KMS-11 (cell line): ENCODE data around the gene LPP.

Source experiments
- H2AFZ ChIP-seq: fragments of 200-600 bp; sonication (generic); 2 replicates; pipeline ENCODE4 v1.6.1; 2016; ENCODE audit warnings: antibody characterized with exemption, mixed run types, low read depth
- H3K27ac ChIP-seq: fragments of 200-600 bp; sonication (generic); 2 replicates; pipeline ENCODE4 v1.6.1; 2016; ENCODE audit warnings: mild to moderate bottlenecking, mixed run types
- H3K27me3 ChIP-seq: fragments of 200-600 bp; sonication (generic); 2 replicates; pipeline ENCODE4 v1.6.1; 2017; ENCODE audit warnings: mild to moderate bottlenecking, low read depth, mixed run types, moderate library complexity; ENCODE audit not compliant: insufficient read depth
- H3K36me3 ChIP-seq: fragments of 200-600 bp; sonication (generic); 2 replicates; pipeline ENCODE4 v1.6.1; 2017; ENCODE audit warnings: mild to moderate bottlenecking, mixed run types; ENCODE audit not compliant: insufficient read depth
- H3K4me1 ChIP-seq: fragments of 200-600 bp; sonication (generic); 2 replicates; pipeline ENCODE4 v1.6.1; 2016; ENCODE audit warnings: mild to moderate bottlenecking, low read depth, mixed run types; ENCODE audit not compliant: poor library complexity, severe bottlenecking
- H3K4me2 ChIP-seq: fragments of 200-600 bp; sonication (generic); 2 replicates; pipeline ENCODE4 v1.7.0; 2016; ENCODE audit warnings: mild to moderate bottlenecking, mixed run types
- H3K4me3 ChIP-seq: fragments of 200-600 bp; sonication (generic); IDR thresholded peaks from 2 replicates; pipeline ENCODE4 v1.6.1; 2017; ENCODE audit warnings: low read depth, low read length, mixed read lengths; ENCODE audit not compliant: insufficient read depth
- H3K79me2 ChIP-seq: fragments of 200-600 bp; sonication (generic); 2 replicates; pipeline ENCODE4 v1.6.1; 2016; ENCODE audit warnings: low read depth, mixed run types; ENCODE audit not compliant: insufficient read depth
- H3K9ac ChIP-seq: fragments of 200-600 bp; sonication (generic); 2 replicates; pipeline ENCODE4 v1.6.1; 2016; ENCODE audit warnings: mild to moderate bottlenecking, mixed run types
- H4K20me1 ChIP-seq: fragments of 200-600 bp; sonication (generic); 2 replicates; pipeline ENCODE4 v1.6.1; 2016; ENCODE audit warnings: mild to moderate bottlenecking, mixed run types; ENCODE audit not compliant: insufficient read depth
- TF ChIP-seq, protein P1 (sequence below): fragments of 200-600 bp; sonication (generic); conservative IDR thresholded peaks from 2 replicates; pipeline ENCODE4 v1.6.1; 2017; ENCODE audit warnings: low read depth, mild to moderate bottlenecking, antibody characterized with exemption, low read length, moderate library complexity, mixed read lengths

Gene LPP

DNA sequence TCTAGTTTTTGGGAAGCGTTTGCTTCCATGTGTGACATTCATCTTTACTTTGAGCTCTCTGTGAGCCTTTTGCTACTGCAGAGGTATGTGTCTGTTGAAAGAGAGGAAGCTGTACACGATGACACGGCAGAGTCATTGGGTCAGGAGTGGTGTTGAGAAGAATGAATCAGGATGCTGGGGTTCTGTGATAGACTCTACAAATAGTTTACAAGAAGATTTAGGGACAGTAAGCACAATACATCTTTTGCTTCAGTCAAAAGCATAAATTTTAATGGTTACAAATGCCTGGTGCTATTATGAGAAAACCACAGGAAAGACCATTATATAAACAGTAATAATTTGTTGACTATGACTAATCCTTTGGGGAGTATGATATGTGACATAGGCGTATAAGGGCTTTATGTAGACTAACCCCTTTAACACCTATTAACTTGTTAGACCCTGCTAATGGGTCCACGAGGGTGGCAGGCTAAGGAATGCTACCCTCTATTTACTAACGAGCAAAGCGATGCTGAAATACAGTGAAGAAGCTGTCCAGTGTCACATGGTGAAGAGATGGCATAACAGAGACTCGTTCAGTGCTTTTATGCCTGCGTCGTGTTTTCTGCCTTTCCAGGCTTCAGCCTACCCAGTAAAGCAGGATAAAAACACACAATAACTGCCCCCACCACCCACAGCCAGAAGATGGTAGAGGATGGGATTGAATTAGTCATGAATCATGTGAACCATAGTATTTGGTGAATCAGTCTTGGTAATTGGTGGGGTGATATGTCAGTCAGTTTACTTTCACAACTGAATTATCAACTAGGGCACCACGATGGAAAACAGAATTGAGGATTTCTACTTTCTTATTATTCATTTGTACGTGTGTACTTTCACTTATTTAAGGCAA lies 118.8 kb downstream of the LPP start:
- Histone ChIP-seq H4K20me1 (no peaks in the 10 kb centered on the region), H3K27ac (no peak overlapping the region), H3K79me2 (no peaks in the 10 kb centered on the region), H3K4me3 (no peak overlapping the region), H3K36me3 (no peaks in the 10 kb centered on the region), H2AFZ (no peak overlapping the region), H3K4me2 (no peak overlapping the region), H3K4me1 (no peaks in the 10 kb centered on the region), H3K27me3 (no peaks in the 10 kb centered on the region), H3K9ac (no peak overlapping the region)
- TF ChIP-seq, protein P1, sequence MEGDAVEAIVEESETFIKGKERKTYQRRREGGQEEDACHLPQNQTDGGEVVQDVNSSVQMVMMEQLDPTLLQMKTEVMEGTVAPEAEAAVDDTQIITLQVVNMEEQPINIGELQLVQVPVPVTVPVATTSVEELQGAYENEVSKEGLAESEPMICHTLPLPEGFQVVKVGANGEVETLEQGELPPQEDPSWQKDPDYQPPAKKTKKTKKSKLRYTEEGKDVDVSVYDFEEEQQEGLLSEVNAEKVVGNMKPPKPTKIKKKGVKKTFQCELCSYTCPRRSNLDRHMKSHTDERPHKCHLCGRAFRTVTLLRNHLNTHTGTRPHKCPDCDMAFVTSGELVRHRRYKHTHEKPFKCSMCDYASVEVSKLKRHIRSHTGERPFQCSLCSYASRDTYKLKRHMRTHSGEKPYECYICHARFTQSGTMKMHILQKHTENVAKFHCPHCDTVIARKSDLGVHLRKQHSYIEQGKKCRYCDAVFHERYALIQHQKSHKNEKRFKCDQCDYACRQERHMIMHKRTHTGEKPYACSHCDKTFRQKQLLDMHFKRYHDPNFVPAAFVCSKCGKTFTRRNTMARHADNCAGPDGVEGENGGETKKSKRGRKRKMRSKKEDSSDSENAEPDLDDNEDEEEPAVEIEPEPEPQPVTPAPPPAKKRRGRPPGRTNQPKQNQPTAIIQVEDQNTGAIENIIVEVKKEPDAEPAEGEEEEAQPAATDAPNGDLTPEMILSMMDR = no peak

DNA sequence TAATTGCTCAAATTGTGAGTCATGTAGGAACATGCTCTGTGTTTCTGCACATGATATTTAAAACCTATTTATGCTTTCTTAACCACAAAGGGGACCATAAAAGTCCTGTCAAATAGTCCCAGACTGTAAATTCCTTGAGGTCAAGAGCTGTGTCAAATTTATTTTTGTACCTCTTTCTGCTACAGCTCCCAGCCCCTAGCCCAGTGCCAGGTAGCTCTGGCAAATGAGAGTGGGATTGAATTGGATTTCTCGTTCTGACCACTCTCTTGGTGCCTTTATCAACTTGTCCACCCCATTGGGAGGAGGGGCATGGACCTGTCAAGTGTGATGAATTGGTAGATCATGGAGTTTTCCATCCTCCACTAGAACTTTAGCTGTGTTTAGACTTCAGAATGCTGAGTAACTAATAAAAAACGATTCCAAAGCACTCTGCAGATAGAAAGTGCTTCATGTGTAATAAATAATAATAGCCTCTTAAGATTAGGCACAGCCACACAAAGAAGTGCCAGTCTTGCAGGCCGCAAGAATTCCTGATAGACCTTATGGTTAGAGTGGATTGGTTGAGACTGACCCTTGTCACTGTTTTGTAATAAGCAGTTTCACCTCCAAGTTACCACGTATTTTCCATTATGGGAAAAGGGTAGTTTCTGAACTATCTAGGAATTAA lies 120.4 kb downstream of the LPP start:
- H3K27me3 ChIP-seq = no peaks in the 10 kb centered on the region
- TF ChIP-seq, protein P1 = no peak
- H3K9ac ChIP-seq = no peak overlapping the region
- no peaks in the 10 kb centered on the region for H4K20me1 ChIP-seq
- no peaks in the 10 kb centered on the region for H3K79me2 ChIP-seq
- H3K4me1 ChIP-seq = no peaks in the 10 kb centered on the region
- H2AFZ ChIP-seq = no peak overlapping the region
- no peak overlapping the region for H3K4me2 ChIP-seq
- H3K27ac ChIP-seq = no peak overlapping the region
- no peaks in the 10 kb centered on the region for H3K36me3 ChIP-seq
- no peak overlapping the region for H3K4me3 ChIP-seq

DNA sequence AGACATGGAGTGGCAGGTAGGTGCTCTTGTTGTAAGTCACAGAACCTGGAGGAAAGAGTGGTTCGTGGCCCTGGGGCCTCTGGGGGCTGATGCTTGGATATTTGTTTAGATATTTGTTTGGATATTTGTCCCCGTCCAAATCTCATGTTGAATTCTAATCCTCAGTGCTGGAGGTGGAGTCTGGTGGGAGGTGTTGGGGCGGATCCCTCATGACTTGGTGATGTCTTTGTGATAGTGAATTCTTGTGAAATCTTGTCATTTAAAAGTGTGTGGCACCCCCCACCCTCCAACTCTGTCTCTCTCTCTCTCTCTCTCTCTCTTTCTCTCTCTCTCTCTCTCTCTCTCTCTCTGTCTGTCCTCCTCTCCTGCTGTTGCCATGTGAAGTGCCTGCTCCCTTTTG lies 122.4 kb downstream of the LPP start:
- no peak overlapping the region for H3K4me2 ChIP-seq
- no peaks in the 10 kb centered on the region for H3K4me1 ChIP-seq
- H2AFZ ChIP-seq = no peak overlapping the region
- TF ChIP-seq, protein P1 = no peak
- no peak overlapping the region for H3K4me3 ChIP-seq
- H3K27me3 ChIP-seq = no peaks in the 10 kb centered on the region
- no peak overlapping the region for H3K27ac ChIP-seq
- no peaks in the 10 kb centered on the region for H3K36me3 ChIP-seq
- no peak overlapping the region for H3K9ac ChIP-seq
- H4K20me1 ChIP-seq = no peaks in the 10 kb centered on the region
- no peaks in the 10 kb centered on the region for H3K79me2 ChIP-seq

DNA sequence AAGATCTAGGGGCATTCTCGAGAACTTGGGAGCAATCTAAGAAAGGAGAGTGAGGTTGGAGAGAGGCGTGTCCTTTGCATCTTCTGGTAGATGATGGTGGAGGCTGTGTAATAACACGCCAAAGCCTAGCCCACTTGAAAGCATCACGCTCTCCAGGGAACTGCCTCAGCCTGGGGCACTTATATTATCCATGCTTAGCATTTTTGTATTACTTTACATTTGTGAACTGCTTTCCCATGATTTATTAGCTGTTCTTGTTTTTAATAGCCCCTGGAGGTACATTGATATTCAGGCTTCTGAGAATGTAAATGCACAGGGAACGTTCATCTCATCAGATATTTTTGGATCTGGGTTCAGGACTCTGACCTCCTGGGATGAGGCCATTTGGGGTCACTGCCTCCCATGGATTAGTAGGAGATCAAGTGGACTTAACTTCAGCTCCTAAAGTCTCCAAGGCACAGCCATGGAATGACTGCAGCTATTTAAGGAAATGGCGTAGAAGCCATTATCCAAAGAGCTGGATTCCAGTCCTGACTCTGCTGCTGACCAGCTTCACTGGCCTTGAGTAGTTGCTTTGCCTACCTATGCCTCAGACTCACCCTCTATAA lies 124.9 kb downstream of the LPP start:
- H3K79me2 ChIP-seq = no peaks in the 10 kb centered on the region
- no peaks in the 10 kb centered on the region for H3K27me3 ChIP-seq
- H3K36me3 ChIP-seq = no peaks in the 10 kb centered on the region
- H4K20me1 ChIP-seq = no peaks in the 10 kb centered on the region
- H3K9ac ChIP-seq = no peak overlapping the region
- H3K27ac ChIP-seq = no peak overlapping the region
- no peak overlapping the region for H2AFZ ChIP-seq
- H3K4me2 ChIP-seq = no peak overlapping the region
- TF ChIP-seq, protein P1 = no peak
- H3K4me1 ChIP-seq = no peaks in the 10 kb centered on the region
- no peak overlapping the region for H3K4me3 ChIP-seq
